HG03457 (cell line): ENCODE data around the gene RMND5A.

Experiments
- ATAC-seq: cut with Tn5 transposase; IDR thresholded peaks from one replicate; pipeline ENCODE4 v1.9.1; 2021; ENCODE audit warnings: moderate number of reproducible peaks; ENCODE audit not compliant: unreplicated experiment

Gene RMND5A

DNA sequence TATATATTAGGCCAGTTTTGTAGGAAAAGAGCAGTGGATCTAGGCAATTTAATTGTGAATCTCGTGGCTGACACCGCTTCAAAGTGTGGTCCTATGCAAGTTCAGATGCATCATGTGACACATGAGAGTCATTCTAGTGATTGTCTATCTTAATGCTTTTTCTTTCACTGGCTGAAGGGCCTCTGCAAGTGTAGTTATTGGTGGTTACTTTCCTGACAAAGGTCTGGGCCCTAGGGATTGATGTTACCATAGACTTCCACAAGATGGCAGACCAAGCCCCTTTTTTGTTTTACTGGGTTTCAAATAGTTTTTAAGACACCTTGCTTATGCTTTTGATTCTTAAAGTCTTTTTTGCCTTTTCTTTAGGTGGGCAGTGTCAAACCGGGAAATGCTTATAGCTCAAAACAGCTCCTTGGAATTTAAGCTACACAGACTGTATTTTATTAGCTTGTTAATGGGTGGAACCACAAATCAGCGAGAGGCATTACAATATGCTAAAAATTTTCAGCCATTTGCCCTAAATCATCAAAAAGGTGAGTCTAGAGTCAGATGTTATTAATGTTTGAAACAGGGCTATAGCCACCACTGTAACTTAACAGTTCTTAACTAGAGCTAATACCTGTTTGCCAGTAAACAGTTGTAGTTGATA lies 44.7 kb downstream of the RMND5A start:
- no peak for ATAC-seq

- no peak for ATAC-seq
These were observed 45.2 kb downstream of the RMND5A start for GRCh38 chr2:86765310-86765695.

DNA sequence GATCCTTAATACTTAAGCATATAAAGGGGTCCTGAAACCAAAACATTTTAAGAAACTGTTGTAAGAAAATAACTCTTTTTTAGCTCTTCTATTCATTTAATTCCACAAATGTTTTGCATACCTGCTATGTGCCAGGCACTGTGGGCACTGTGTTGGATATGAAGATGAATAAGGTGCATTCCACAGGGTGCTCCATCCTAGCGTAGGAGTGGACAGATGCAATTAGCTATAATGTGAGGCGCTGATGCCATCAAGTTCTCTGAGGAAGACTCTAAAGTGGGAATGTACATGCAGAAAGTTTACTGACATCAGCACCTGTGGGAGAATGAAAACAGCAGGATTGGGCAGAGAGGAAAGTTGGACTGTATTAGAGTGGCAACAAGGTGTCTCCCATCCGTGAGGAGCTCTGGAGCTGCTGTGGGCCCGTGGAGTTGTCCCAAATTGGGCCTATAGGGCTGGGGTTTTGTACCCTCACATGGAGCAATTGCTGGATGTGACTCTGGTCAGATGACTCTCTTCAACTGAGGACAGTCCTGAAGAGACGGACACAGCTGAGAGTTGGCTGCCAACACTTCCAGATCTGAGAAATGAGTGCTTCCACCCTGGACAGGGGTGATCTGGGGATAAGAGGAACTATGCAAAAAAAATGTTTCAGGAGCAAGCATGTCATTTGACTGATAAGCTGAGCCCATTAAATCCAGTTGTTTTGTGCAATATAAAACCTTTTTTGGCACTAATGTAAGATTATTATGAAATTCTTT lies 48.3 kb downstream of the RMND5A start:
- no peak for ATAC-seq

- ATAC-seq, result no peak
These were observed 49.7 kb downstream of the RMND5A start for GRCh38 chr2:86769838-86770237.

- ATAC-seq, result no peak
These were observed 50.8 kb downstream of the RMND5A start for GRCh38 chr2:86770816-86771301.

GRCh38 chr2:86772611-86773010 lies 52.5 kb downstream of the RMND5A start:
- ATAC-seq, result no peak

GRCh38 chr2:86774862-86775261 lies 54.8 kb downstream of the RMND5A start:
- no peak for ATAC-seq

DNA sequence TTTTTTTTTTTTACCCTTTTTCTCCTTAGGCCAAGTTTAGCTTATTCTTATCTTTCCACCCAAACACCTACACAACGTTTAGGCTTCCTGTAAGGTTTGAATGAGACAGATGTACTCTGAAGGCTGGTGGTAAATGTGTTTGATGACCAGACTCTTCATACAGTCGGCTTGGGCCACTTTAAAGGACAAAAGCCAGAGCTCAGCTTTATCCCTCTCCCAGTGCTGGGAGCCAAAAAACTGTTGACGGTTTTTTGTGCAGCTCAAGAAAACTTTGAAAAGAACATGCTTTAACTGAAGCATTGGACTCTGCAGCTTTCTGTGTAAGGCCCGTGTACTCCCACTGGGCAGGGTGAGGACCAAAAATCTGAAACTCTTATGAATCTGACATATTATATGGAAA lies 55.2 kb downstream of the RMND5A start:
- no peak for ATAC-seq

GRCh38 chr2:86776532-86776931 lies 56.4 kb downstream of the RMND5A start:
- ATAC-seq, result no peak

- no peak for ATAC-seq
These were observed 58.9 kb downstream of the RMND5A start for GRCh38 chr2:86778957-86779356.

- no peak for ATAC-seq
These were observed 59.9 kb downstream of the RMND5A start for GRCh38 chr2:86779971-86780370.

DNA sequence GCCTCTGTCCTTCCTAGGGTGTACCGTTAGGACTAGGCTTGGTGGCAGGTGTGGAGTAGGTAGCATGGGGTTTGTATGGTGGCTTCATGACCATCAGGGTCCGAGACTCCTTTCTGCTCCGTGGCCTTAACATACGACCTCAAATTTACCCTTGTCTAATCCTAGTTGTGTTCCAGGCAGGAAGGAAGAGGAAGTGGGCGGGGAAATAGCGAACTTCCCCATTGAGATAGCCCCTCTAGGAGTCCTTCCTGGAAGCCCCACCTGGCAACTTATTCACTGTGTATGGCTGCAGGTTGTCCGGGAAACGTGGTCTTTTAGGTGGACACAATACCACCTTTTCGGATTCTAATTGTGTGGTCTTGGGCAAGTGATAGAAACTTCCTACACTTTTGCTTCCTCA lies 61.3 kb downstream of the RMND5A start:
- no peak for ATAC-seq

DNA sequence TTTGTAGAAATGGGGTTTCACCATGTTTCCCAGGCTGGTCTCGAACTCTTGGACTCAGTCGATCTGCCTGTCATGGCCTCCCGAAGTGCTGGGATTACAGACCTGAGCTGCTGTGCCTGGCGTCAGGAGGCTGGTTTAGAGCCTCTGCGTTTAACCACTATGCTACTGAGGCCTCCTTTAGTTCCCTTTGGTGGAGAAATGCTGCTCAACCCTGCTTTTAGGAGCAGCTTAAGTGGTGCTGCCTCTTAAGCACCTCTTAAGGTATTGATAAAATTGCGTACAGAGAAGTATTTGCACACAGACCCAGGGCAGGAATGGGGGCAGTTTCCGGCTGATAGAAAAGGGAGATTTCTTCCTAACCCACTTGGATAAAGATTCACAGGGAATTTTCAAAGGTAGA lies 62.7 kb downstream of the RMND5A start:
- ATAC-seq, result no peak

- peak; percentile 86 for ATAC-seq
These were observed 63.7 kb downstream of the RMND5A start for GRCh38 chr2:86783615-86784339.

GRCh38 chr2:86785456-86785855 lies 65.4 kb downstream of the RMND5A start:
- ATAC-seq, result no peak

DNA sequence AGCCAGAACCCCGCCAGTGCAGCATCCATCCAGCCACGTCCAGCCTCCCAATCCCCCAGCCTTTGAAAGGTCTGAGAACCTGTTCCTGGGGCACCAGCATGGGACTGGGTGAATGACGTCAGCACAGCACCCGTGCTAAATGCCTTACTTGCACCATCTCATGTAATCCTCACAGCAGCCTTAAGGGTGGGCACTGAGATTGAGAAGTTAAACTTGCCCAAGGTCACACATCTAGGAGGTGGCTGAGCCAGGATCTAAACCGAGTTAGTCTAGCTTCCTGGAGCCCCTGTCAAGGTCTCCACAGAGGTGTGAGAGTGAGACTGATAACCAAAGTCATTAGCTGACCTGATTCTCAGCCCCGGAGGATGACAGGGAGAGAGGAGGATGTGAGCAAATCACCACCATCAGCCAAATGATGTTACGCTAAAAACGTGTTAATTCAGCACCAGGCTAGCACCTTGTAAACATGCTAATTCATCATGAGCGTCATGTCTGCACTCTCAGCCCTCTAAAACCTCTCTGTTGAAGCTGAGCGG lies 66.0 kb downstream of the RMND5A start:
- ATAC-seq, result no peak

- ATAC-seq, result no peak
These were observed 67.6 kb downstream of the RMND5A start for GRCh38 chr2:86787736-86788135.

- ATAC-seq, result no peak
These were observed 68.1 kb downstream of the RMND5A start for GRCh38 chr2:86788165-86788564.

GRCh38 chr2:86788881-86789686 lies 69.0 kb downstream of the RMND5A start:
- ATAC-seq, result no peak

- no peak for ATAC-seq
These were observed 69.6 kb downstream of the RMND5A start for GRCh38 chr2:86789687-86790133.
